ENCODE measurements around the gene TRAPPC14.

DNA sequence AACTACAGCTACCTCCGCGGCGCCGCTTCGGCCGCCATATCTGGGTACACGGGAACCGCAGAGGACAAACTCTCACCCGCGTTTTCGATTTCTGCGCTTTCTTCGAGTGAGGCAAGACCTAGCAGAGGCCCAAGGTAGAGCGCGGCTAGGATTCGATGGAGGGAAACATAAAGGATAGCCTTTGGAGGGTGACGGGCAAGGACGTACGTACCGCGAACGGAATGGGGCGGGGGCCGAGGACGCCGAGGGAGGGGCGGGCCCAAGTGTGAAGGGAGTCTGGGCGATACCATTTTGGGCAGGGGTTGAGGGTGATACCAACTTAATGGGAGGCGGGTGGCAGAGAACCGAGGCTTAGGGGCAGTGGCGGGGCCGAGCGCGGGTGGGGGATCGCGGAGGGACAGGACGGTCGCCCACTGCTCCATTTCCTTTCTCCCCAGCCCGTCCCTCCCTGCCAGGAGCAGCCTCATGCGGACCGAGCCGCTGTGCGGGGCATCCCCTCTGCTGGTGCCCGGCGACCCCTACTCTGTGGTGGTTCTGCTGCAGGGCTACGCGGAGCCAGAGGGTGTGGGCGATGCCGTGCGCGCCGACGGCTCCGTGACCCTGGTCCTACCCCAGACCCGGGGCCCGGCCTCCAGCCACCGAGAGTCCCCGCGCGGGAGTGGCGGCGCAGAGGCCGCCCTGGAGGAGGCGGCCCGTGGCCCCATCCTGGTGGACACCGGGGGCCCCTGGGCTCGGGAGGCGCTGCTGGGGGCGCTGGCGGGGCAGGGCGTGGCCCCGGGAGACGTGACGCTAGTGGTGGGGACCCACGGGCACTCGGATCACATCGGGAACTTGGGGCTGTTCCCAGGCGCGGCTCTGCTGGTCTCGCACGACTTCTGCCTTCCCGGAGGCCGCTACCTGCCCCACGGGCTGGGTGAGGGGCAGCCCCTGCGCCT is 31.3 kb downstream of the TRAPPC14 start, which contains the start of gene MBLAC1:
- no peak for TF ChIP-seq EZH2 (IDR thresholded peaks at IDR 0.05; ENCODE audit: insufficient read depth, poor library complexity, severe bottlenecking)
- TF ChIP-seq EZH2phosphoT487 (IDR thresholded peaks at IDR 0.05; ENCODE audit: insufficient read depth, low read depth), result no peak

All from GM23248 (cell line).